Activated T-cell treated with anti-CD3 and anti-CD28 coated beads for 48 hours (primary cell): ENCODE data around the gene MYO19.
A peak's percentile ranks its signal among the peaks of the same experiment; 100 is the strongest.
"Not testable (repeated sequence)": the region's sequence is repeated elsewhere in the genome, so short reads cannot be mapped to it uniquely, and the experiment has no call there.

ENCODE experiments used
- DNase-seq: peaks from one replicate; pipeline ENCODE4 v3.0.0-alpha.2; 2020; ENCODE audit warnings: low read depth

MYO19 gene

GRCh38 chr17:36533935-36534839, 481 bp downstream of the MYO19 start:
- DNase-seq: peak; percentile 37

GRCh38 chr17:36532435-36532975, 2.2 kb downstream of the MYO19 start:
- no peak for DNase-seq

DNA sequence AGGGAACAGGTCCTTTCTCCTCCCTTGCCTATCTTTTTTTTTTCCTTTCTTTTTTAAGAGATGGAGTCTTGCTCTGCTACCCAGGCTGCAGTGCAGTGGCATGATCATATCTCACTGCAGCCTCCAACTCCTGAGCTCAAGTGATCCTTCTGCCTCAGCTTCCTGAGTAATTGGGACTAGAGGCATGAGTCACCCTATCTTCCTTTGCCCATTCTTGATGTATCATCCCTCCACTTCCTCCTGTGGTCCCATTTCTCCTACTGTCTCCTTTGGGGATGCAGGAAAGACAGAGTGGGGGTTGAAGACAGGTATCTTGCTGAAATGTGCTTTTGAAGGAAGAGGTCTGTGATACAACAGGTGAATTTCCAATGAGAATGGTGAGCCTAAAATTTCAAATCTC, 5.5 kb downstream of the MYO19 start:
- DNase-seq: no peak

GRCh38 chr17:36527621-36528250, 6.9 kb downstream of the MYO19 start:
- DNase-seq: no peak

DNA sequence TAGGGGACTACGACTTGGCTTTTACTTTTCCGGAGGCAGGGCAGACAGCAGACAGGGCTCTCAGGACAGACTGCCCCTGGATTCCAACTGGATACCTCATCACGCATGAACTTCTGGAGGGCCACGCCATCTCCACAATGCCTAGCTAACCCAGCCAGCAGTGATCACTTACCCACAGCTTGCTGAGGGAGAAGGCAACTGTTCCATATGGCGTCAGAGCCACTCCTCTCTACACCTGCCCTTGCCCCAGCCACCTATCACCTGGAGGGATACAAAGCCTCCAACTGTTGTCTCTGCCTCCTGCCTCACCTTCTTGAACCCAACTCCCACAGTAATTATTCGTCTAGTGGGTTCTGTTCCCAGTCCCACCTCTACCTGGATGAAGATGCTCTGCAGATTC, 8.8 kb downstream of the MYO19 start:
- DNase-seq: no peak

- no peak for DNase-seq
Measured at GRCh38 chr17:36525113-36525512, 9.6 kb downstream of the MYO19 start.

DNA sequence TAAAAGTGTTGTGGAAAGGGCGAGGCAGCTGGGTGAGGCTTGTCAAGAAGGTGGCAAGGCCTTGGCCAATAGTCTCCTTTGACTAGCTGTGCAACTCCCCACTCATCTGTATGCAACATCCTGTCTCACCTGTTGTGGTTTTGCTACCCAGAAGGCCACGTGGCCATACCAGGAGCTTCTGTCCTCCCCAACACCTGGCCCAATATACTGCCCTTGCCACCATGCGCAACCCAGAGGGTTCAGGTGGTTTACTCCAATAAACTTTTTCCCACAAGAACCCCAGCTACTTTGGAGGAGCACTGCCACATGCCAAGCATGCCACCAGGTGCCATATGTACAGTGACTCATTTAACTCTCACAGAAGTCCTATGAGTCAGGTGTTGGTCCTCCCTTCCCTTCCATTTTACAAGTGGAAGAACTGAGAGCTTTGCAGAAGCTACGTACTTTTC, 10.2 kb downstream of the MYO19 start:
- DNase-seq: peak; percentile 4

- no peak for DNase-seq
Measured at GRCh38 chr17:36523113-36523512, 11.6 kb downstream of the MYO19 start.

GRCh38 chr17:36515837-36516236, 18.8 kb downstream of the MYO19 start:
- DNase-seq: no peak

- DNase-seq: no peak
Measured at GRCh38 chr17:36514856-36515255, 19.8 kb downstream of the MYO19 start.

- DNase-seq: no peak
Measured at GRCh38 chr17:36512641-36513040, 22.0 kb downstream of the MYO19 start.

GRCh38 chr17:36511216-36511615, 23.5 kb downstream of the MYO19 start:
- no peak for DNase-seq

- no peak for DNase-seq
Measured at GRCh38 chr17:36510636-36511035, 24.0 kb downstream of the MYO19 start.

GRCh38 chr17:36509272-36509985, 25.2 kb downstream of the MYO19 start:
- DNase-seq: no peak

GRCh38 chr17:36508439-36508838, 26.2 kb downstream of the MYO19 start:
- DNase-seq: not testable (repeated sequence)

- DNase-seq: no peak
Measured at GRCh38 chr17:36507266-36507665, 27.4 kb downstream of the MYO19 start.

GRCh38 chr17:36506831-36507230, 27.8 kb downstream of the MYO19 start:
- no peak for DNase-seq

DNA sequence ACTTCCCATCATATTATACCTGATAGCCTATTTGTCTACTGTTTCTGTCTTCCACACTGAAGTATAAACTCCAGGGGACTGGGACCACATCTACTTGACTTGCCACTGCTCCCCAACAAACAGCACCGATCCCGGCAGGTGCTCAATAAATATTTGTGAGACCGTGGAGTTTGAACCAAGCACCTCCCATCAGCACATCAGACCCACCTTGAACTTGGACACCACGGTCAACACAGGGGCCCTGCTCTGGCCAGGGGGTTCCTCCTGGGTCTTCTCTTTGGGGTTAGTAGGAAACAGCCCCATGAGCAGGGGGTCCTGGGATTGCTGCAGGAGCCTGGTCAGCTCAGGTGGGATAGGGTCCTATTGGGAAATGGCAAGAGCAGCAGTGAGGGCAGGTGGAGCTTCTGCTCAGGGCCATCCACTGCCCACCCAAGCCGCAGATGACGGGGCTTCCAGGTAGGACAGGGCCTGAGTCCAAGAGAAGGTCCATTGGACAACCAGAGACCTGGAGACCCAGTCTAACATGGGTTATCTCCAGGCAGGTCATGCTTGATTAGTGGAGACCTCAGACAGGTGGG, 28.3 kb downstream of the MYO19 start:
- no peak for DNase-seq

DNA sequence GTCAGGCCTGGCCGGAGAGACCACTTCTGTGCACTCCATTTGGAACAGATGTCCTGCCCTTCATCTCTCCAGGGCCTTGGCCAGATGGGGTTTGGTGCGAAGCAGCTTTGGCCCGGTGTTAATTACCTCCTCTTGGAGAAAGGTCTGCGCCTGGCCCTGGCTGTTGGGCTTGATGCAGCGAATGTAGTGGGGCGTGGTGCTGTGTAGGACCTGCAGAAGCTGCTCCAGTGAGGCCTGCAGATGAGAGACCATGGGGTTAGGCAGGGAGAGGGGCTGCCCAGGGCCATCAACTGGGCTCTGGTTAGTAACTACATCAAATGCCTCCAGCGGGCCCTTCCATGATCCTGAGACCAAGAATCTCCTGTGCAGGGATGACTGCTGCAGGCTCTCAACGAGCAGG, 29.5 kb downstream of the MYO19 start:
- no peak for DNase-seq

- DNase-seq: no peak
Measured at GRCh38 chr17:36504156-36504545, 30.5 kb downstream of the MYO19 start.

DNA sequence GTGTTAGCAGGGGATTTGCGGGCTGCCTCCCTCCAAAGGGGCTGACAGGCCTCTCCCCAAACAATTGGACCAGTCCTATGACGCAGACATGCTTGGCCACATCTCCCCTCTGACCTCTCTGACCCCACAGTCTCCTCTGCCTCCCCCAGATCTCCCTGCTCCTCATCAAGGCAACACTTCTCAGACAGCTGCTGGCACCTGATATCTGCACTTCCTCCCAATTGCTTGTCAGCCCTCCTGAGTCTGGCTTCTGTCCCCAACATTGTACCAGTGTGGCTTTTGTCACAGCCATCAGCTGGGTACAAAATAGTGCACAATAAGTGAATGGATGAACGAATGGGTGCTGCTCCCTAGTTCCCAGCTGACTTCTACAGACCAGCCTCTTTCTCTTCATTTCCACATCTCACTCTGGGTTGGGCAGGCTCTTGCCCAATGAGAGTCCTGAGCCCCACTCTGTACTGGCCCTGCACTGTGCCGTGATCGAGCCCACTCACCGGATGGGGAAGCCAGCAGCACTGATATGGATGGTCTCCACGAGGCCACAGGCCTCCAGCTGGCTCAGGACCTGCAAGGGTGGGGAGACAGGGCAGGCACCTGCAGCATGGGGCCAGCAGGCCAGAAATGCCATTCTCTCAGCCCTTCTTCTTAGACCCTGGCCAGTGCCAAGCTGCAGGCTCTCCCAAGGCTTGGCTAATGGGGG, 31.1 kb downstream of the MYO19 start:
- no peak for DNase-seq

GRCh38 chr17:36501963-36502362, 32.7 kb downstream of the MYO19 start:
- DNase-seq: no peak
